ENCODE measurements around the gene SOCS6. TPM values are rescaled to one million over a fixed set of nuclear protein-coding genes. Genes with fewer than 3 reads are reported as not detected.

The SOCS6 gene
- total and polyA plus RNA-seq, 2 experiments from 2014 or later: 4.4 to 13.3 TPM

DNA sequence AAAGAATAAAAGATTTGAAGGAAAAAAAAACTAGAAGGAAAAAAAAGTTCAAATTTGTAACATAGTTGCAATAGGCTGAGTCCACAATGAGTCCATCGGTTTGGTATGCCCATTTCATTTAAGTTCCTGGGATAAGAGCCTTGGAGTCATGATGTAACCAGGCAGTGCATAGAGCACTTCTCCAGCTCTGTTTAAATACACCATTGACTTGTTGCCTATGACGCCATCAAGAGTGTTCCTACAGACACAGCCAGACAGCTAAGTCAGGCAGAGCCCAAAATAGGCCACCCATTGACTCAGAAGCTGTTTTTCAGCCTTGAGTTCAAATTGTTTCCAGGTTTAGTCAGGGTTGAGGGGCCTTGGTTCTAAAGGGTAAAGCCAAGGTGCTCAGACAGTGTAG lies 44.9 kb downstream of the SOCS6 start:
- H3K36me3 Mint-ChIP-seq (ENCODE audit: low read depth): peaks cover 19% of the 10 kb centered on the region; the same call in 2 of the 3 replicates
- H3K27ac ChIP-seq (ENCODE audit: low read depth): no peak overlapping the region
- H3K36me3 ChIP-seq (ENCODE audit: insufficient read depth): no peaks in the 10 kb centered on the region
- peaks cover 21% of the 10 kb centered on the region; the same call in 1 of the 2 replicates for H3K4me1 ChIP-seq (ENCODE audit: insufficient read depth)
- no peaks in the 10 kb centered on the region for H3K79me2 ChIP-seq (replicated peaks; ENCODE audit: insufficient read depth)
- ATAC-seq: no peak
- H3K9me3 Mint-ChIP-seq: peaks cover 11% of the 10 kb centered on the region; the same call in 2 of the 3 replicates
- no peak overlapping the region for H3K4me2 ChIP-seq
- H3K9me2 ChIP-seq (ENCODE audit: insufficient read depth): 0 out of 2 replicates have a peak, but pooled peaks cover 4% of the 10 kb centered on the region
- no peak overlapping the region for H2AFZ ChIP-seq
- TF ChIP-seq, protein P1, sequence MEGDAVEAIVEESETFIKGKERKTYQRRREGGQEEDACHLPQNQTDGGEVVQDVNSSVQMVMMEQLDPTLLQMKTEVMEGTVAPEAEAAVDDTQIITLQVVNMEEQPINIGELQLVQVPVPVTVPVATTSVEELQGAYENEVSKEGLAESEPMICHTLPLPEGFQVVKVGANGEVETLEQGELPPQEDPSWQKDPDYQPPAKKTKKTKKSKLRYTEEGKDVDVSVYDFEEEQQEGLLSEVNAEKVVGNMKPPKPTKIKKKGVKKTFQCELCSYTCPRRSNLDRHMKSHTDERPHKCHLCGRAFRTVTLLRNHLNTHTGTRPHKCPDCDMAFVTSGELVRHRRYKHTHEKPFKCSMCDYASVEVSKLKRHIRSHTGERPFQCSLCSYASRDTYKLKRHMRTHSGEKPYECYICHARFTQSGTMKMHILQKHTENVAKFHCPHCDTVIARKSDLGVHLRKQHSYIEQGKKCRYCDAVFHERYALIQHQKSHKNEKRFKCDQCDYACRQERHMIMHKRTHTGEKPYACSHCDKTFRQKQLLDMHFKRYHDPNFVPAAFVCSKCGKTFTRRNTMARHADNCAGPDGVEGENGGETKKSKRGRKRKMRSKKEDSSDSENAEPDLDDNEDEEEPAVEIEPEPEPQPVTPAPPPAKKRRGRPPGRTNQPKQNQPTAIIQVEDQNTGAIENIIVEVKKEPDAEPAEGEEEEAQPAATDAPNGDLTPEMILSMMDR (conservative IDR thresholded peaks at IDR 0.05; ENCODE audit: low read depth in 2 of 2): no peak
- TF ChIP-seq STAT1 (IDR thresholded peaks at IDR 0.05; ENCODE audit: unreplicated experiment) (no peak), EZH2 (IDR thresholded peaks at IDR 0.05; ENCODE audit: low read depth, unreplicated experiment) (no peak), ZNF462 (CRISPR knock-in tag; IDR thresholded peaks at IDR 0.05) (no peak), ZNF331 (CRISPR knock-in tag; IDR thresholded peaks at IDR 0.05; ENCODE audit: low read depth) (no peak), ZNF114 (CRISPR knock-in tag; IDR thresholded peaks at IDR 0.05) (no peak), REST (IDR thresholded peaks at IDR 0.05; ENCODE audit: unreplicated experiment) (no peak), ETS1 (IDR thresholded peaks at IDR 0.05) (no peak), POLR2AphosphoS5 (IDR thresholded peaks at IDR 0.05; ENCODE audit: low read depth) (no peak), CREB1 (CRISPR knock-in tag; IDR thresholded peaks at IDR 0.05; ENCODE audit: low read depth) (no peak), NANOG (IDR thresholded peaks at IDR 0.05; ENCODE audit: borderline replicate concordance) (no peak), EZH2phosphoT487 (IDR thresholded peaks at IDR 0.05; ENCODE audit: unreplicated experiment) (no peak), JUNB (IDR thresholded peaks at IDR 0.05; ENCODE audit: unreplicated experiment) (no peak)
- H3K27ac Mint-ChIP-seq: no peak overlapping the region
- H3K27me3 Mint-ChIP-seq (ENCODE audit: insufficient read depth, low read depth, poor library complexity): peaks cover 3% of the 10 kb centered on the region
- no peak for DNase-seq (ENCODE audit: low spot score)
- no peaks in the 10 kb centered on the region for H3K27me3 ChIP-seq (ENCODE audit: insufficient read depth)
- H3K4me1 Mint-ChIP-seq: peaks cover 26% of the 10 kb centered on the region
- H3K4me3 Mint-ChIP-seq: no peak overlapping the region
- H4K20me1 ChIP-seq (replicated peaks; ENCODE audit: insufficient read depth): no peaks in the 10 kb centered on the region
- H3F3A ChIP-seq (replicated peaks; ENCODE audit: low read depth): no peaks in the 10 kb centered on the region
- no peak overlapping the region for H3K4me3 ChIP-seq

Measured in GM23338 (cell line).